CD4-positive, alpha-beta T cell treated with Interleukin-4 for 1 hour (primary cell): Measurements from ENCODE around the gene CDKN2A.

ENCODE experiments used
- DNase-seq, 2 donors: peaks; one replicate each; pipeline ENCODE4 v3.0.0-alpha.2; 2020 to 2022

CDKN2A gene

DNA sequence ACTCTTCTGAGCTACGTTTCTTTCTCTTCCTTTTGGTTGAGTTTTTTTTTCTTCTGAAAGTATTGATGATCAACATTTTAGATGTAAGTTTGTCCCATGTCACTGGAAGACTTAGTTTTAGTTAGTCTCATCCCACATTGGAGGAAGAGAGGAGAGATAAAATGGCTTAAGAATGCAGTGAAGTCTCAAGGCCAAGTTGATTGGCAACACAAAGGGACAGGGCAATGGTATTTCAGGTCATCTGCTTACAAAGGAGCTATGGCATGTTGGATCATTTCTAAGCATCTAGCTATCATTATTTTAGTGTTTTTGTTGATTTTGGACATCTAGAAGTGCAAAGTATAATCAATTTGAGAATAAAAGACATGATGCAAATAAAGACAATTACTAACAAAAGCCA, 58.6 kb downstream of the CDKN2A start:
- no peak for DNase-seq

DNA sequence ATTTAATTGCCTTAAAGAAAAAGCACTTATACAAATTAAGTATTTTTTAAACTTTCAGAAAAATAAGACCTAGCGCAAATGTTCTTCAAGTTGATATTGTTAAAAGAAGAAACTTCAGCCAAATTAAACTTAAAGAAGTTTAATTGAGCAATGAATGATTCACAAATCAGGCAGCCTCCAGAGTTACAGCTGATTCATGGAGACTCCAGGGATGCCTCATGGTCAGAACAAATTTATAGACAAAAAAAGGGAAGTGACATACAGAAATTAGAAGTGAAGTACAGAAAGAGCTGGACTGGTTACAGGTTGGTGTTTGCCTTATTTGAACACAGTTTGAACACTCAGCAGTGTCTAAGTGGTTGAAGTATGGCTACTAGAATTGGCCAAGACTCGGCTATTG, 60.3 kb downstream of the CDKN2A start:
- DNase-seq = no peak

DNA sequence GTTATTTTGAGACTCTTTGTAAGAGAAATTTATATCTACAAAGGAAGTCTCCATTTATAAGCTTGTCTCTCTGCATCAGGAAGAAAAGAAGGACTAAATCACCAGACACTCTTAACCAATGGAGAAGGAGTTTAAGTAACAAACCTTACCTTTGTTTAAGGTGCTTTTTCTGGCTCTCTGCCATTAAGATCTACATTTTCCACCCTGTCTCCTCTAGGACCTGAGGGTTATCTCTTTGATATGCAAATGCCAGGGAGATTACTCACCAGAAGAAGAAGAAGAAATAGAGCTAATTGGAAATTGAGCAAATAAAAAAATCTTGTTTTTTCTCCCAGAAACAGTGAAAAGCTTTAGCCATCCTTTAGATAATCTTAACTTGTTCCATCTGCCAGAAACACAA, 60.9 kb downstream of the CDKN2A start:
- no peak for DNase-seq

DNA sequence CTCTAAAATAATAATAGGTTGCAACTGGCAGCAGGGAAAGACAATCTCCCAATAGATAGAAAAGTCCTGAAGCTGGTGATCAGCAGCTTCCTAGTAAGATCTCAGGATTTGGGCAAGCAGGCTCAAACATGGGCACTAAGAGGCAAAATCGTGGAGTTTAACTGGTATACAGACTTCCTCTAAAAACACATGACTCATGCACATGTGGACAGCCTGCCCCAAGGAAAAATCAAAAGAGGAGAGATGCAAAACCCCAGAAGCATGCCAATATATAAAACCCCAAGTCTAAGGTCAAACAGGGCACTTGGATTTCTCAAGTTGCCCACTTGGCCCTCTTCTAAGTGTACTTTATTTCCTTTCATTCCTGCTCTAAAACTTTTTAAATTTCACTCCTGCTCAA, 62.8 kb downstream of the CDKN2A start:
- no peak for DNase-seq

DNA sequence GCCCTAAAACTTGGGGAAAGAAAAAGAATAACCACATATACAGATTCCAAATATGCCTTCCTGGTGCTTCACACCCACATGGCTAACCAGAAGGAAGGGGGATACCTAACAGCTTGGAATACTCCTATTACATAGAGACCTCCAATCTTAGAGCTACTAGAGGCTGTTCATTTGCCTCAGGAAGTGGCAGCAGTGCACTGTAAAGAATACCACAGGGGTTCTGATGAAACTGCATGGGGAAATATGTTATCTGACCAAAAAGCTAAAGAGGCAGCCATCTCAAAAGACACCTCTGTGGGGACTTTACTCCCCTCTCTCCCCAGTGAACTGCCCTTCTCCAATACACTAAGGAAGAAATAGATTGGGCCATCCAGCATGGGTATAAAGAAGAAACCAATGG, 66.4 kb downstream of the CDKN2A start:
- DNase-seq = no peak

DNA sequence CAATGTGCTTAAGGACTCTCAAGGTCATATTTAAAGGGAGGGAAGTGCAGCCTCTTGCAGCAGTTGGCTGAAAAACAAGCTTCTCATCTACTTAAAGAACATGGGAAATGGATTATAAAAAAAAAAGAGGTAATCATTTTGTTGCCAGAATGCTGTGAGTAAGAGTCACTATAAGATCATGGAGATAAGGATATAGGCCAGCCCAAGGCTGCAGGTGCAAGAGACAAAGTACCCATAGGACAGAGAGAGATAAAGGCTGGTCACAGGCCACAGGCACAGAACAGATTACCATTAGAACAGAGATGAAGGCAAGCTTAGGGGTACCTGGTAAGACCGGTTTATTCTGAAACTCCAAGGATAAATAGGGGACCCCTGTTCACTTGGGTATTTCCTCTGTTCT, 70.5 kb downstream of the CDKN2A start:
- DNase-seq = no peak

DNA sequence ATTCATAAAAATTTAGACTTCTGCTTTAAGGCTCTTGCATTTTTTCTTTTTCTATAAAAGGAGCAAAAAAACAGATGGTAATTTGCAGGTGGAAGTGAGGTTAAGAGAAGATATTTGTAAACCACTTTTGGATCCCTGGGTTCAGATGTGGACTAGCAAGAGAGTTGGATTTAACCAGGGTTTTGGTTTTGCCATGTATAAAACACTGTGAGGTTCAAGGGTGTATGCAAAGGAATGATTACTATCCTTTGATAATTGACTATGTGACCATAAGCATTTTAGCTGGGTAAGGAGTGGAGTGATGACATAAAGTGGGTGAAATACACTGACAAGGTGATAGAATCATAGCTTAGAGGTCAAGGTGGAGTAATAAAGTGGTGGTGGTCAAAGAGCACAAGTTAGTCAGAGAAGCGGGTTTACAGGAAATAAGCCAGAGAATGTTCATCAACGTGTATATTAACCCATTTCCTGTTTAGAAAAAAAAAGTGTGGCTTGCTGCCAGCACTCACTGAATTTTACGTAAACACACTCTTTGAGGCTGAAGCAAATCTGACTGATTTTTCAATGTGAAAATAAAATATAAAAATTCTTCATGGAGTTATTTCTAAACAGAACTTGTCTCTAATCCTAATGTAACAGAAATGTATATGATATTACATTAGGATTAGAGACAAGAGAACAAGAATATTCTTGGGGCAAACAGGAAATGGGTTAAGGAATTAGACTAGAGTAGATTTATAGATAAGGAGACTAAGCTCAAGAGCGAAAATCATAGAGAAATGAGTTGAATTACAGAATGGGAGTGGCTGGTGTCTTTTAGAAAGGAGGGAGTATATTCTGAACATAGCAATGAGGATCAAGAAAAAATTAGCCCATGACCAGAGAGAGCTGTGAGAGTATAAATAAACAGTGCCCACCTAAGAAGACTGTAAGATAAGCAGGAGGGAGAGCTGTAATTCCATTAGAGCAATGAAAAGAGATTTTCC, 74.5 kb downstream of the CDKN2A start:
- DNase-seq = peak in 1 of 2 donors; percentile 70
